Lower leg skin (tissue), 4 donors: ENCODE data around the gene SEMA3G. TPM values are rescaled to one million over a fixed set of nuclear protein-coding genes. Genes with fewer than 3 reads are reported as not detected.

Source experiments
- DNase-seq, 2 donors: peaks; one replicate each; pipeline ENCODE4 v3.0.0-alpha.2; 2019; ENCODE audit warnings: low spot score in 2 of 2
- H3K4me3 ChIP-seq: fragments of 200-600 bp; sonication (generic); 2 replicates; pipeline ENCODE4 v1.5.1; 2017; ENCODE audit warnings: mild to moderate bottlenecking, low read depth; ENCODE audit not compliant: poor library complexity, severe bottlenecking
- POLR2A ChIP-seq, 2 donors: fragments of 450-650 bp; IDR thresholded peaks; one replicate each; pipeline ENCODE4 v1.6.1; 2016 to 2017; ENCODE audit warnings: antibody characterized with exemption in 2 of 2, mild to moderate bottlenecking in 1 of 2, moderate library complexity in 1 of 2
- WGBS, 2 donors: methylation state at CpG; one replicate each; pipeline ENCODE4 v1.1.5; 2018; 5-methylcytosine and 5-hydroxymethylcytosine counted together
- intact Hi-C: fragments of 100-400 bp; cut with DNase I; formaldehyde crosslinking; loops from one replicate; pipeline ENCODE4 v1.15.0; 2023; ENCODE audit warnings: low total_unique reads
- total RNA-seq, 4 donors: library from RNA; depleted of rRNA; stranded (reverse); fragments of >200 nt; gene quantifications; one replicate each; pipeline ENCODE4 v1.1.0, GENCODE V29; 2016
- TF ChIP-seq, protein P1 (sequence below), 3 donors: fragments of 450-650 bp; IDR thresholded peaks; one replicate each; pipeline ENCODE4 v1.5.1; 2016; ENCODE audit warnings: antibody characterized with exemption in 3 of 3, mild to moderate bottlenecking in 3 of 3, moderate library complexity in 2 of 3

SEMA3G gene
- total RNA-seq, 4 donors from 2014 or later, result 17.9 to 49.8 (median 26.9) TPM

DNA sequence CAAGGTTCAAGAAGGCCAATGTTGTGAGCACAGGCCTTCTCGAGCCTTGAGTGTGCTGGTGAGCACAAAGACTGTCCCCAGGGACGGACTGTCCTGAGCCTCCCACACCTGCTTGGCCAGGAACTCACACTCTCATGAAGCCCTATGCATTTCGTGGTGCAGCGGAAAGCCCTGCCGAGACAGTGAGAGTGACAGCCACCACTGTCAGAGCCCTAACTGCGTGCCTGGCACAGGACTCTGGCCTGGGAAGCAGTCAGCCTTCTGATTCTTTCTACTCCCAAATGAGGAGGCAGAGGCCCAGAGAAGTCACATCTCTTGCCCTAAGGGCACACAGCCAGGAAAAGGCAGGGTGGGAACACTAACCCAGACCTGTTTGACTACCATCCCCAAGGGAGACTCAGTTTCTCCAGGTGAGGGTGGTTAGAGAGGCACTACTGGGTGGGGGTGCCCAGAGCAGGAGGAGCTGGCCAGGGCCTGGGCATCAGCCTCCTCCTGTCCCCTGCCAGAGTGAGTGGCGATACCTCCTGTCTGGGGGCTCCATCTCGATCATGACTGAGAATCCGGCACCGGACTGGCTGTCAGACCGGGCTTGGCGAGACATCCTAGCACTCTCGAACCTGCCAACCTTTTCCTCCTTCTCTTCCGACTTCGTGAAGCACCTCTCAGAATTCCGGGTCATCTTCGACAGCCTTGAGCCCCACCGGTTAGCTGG, 50.8 kb downstream of the SEMA3G start:
- no peak for TF ChIP-seq POLR2A (IDR thresholded peaks at IDR 0.05)
- TF ChIP-seq, protein P1, sequence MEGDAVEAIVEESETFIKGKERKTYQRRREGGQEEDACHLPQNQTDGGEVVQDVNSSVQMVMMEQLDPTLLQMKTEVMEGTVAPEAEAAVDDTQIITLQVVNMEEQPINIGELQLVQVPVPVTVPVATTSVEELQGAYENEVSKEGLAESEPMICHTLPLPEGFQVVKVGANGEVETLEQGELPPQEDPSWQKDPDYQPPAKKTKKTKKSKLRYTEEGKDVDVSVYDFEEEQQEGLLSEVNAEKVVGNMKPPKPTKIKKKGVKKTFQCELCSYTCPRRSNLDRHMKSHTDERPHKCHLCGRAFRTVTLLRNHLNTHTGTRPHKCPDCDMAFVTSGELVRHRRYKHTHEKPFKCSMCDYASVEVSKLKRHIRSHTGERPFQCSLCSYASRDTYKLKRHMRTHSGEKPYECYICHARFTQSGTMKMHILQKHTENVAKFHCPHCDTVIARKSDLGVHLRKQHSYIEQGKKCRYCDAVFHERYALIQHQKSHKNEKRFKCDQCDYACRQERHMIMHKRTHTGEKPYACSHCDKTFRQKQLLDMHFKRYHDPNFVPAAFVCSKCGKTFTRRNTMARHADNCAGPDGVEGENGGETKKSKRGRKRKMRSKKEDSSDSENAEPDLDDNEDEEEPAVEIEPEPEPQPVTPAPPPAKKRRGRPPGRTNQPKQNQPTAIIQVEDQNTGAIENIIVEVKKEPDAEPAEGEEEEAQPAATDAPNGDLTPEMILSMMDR (IDR thresholded peaks at IDR 0.05), result no peak
- no peak for DNase-seq
- no peak overlapping the region for H3K4me3 ChIP-seq
- 93% methylated on average over 18 of the region's 18 CpGs for WGBS, 2 donors
- intact Hi-C loops, result no loop called here

DNA sequence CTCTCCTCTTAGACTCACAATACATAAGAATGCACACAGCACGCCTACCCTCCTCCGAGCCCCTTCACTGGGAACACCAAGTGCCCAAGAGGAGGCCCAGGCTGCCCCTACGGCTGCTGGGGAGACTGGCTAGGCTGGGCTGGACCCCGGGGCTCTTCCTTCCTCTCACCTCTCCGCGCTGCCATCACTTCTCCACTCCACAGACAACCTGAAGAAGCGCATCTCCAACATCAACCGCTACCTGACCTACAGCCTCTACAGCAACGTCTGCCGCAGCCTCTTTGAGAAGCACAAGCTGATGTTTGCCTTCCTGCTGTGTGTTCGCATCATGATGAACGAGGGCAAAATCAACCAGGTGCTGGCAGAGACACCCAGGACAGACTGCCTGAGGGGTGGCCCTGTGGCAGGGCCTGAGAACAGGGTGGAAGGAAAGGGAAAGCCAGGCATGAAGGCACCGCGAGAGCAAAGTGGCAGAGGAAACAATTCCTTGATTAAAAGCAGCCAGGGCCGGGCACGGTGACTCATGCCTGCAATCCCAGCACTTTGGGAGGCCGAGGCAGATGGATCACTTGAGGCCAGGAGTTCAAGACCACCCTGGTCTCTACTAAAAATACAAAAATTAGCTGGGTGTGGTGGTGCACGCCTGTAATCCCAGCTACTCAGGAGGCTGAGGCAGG, 51.6 kb downstream of the SEMA3G start:
- H3K4me3 ChIP-seq, result no peak overlapping the region
- no peak for DNase-seq
- TF ChIP-seq, protein P1 (IDR thresholded peaks at IDR 0.05), result no peak
- TF ChIP-seq POLR2A (IDR thresholded peaks at IDR 0.05), result no peak
- intact Hi-C loops, result no loop called here
- WGBS, 2 donors, result 88 to 91% methylated on average over 18 of the region's 18 CpGs

DNA sequence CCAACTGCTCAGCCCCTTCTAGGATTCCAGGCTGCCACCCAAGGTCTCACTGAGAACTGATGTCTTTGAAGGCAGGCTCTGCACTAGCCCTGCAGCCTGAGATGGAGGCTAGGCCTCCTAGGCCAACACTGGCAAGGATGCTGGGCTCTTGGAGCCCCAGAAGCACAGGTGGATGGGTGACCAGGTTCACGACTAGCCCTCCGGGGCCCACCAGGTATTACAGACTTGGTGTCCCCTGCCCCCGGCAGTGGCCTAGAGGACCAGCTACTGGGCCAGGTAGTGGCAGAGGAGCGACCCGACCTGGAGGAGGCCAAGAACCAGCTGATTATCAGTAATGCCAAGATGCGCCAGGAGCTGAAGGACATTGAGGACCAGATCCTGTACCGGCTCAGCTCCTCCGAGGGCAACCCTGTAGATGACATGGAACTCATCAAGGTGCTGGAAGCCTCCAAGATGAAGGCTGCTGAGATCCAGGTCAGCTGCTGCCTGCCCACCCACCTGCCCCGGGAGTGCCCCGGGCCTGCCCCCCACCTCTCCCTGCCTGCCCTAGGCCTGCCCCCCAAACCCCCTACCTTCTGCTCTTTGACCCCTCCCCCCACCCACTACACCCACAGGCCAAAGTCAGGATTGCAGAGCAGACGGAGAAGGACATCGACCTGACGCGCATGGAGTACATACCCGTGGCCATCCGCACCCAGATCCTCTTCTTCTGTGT, 52.5 kb downstream of the SEMA3G start:
- no peak overlapping the region for H3K4me3 ChIP-seq
- TF ChIP-seq POLR2A (IDR thresholded peaks at IDR 0.05), result no peak
- TF ChIP-seq, protein P1 (IDR thresholded peaks at IDR 0.05), result no peak
- no peak for DNase-seq
- 93 to 97% methylated on average over 14 to 16 of the region's 16 CpGs for WGBS, 2 donors
- intact Hi-C loops, result no loop called here

DNA sequence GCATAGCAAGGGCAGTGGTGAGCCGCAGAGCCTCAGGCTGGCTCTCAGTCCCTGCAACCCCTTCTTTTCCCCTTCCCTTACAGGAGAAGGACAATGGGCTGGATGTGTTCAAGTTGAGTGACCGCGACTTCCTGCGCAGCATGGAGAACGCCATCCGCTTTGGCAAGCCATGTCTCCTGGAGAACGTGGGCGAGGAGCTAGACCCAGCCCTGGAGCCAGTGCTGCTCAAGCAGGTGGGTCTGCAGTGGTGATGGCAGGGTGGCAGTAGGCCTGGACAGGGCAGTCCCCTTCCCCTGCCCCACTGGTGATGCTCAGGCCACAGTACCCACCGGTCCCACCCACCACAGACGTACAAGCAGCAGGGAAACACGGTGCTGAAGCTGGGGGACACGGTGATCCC, 53.8 kb downstream of the SEMA3G start:
- TF ChIP-seq POLR2A (IDR thresholded peaks at IDR 0.05), result no peak
- TF ChIP-seq, protein P1 (IDR thresholded peaks at IDR 0.05), result no peak
- intact Hi-C loops, result no loop called here
- no peak for DNase-seq
- 94 to 96% methylated on average over 12 of the region's 12 CpGs for WGBS, 2 donors
- no peak overlapping the region for H3K4me3 ChIP-seq

DNA sequence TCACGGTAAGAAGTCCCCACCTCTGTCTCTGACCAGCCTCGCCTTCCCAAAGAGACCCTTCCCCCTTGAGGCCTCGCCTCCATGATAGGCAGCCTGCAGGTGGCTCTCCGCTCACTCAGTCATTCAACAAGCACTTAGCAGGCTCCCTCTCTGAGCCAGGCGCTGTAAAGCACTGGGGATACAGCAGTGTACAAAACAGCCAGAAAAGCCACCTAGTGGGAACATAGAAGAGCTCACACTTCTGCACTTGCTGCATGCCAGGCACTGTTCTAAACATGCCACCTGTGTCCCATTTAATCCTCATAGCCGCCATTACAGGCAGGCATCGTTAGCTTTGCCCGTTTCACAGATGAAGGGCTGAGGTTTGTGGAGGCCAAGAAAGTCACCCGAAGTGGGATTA, 56.0 kb downstream of the SEMA3G start:
- H3K4me3 ChIP-seq, result no peak overlapping the region
- intact Hi-C loops, result loop anchor here (5.0 kb wide), 1 partner anchor 82 kb away; no protein-coding TSS in a partner anchor
- TF ChIP-seq POLR2A (IDR thresholded peaks at IDR 0.05), result no peak
- TF ChIP-seq, protein P1 (IDR thresholded peaks at IDR 0.05), result no peak
- 86 to 97% methylated on average over 9 of the region's 9 CpGs for WGBS, 2 donors
- DNase-seq, result no peak
